ENCODE results near the gene OR2AP1. TPM values are rescaled to one million over a fixed set of nuclear protein-coding genes. Genes with fewer than 3 reads are reported as not detected.
"Not testable (repeated sequence)": the region's sequence is repeated elsewhere in the genome, so short reads cannot be mapped to it uniquely, and the experiment has no call there.

The OR2AP1 gene
- not detected for total RNA-seq (ENCODE audit: unreplicated experiment)
- long read RNA-seq, result 0 reads

DNA sequence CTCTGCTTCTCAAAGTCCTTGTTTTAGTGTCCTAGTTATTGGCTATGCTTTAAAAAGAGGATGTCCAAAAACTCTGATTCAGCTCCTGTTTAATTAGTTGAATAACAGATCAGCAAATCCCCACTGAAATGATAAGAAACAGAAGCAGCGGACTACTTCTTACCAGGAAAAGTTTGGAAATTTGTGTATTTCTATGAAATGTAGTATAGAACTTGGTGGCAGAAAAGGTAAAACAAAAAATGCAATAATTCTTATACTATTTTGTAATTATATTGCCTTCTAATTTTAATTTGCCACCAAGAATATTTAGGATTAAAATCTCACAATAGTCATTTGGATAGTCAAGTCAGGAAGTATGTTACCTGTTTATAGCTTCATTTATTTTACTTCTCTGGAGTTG lies at the start of gene OR2AP1:
TSS of gene OR2AP1 (plus strand) at position 301 of the 400 bp plus-strand sequence. CDS start 1,947 bp downstream, outside the sequence.
- TF ChIP-seq, protein P1, sequence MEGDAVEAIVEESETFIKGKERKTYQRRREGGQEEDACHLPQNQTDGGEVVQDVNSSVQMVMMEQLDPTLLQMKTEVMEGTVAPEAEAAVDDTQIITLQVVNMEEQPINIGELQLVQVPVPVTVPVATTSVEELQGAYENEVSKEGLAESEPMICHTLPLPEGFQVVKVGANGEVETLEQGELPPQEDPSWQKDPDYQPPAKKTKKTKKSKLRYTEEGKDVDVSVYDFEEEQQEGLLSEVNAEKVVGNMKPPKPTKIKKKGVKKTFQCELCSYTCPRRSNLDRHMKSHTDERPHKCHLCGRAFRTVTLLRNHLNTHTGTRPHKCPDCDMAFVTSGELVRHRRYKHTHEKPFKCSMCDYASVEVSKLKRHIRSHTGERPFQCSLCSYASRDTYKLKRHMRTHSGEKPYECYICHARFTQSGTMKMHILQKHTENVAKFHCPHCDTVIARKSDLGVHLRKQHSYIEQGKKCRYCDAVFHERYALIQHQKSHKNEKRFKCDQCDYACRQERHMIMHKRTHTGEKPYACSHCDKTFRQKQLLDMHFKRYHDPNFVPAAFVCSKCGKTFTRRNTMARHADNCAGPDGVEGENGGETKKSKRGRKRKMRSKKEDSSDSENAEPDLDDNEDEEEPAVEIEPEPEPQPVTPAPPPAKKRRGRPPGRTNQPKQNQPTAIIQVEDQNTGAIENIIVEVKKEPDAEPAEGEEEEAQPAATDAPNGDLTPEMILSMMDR (IDR thresholded peaks at IDR 0.05; ENCODE audit: unreplicated experiment), result no peak
- Mint-ChIP-seq H3K4me3 (ENCODE audit: unreplicated experiment) (no peak within 1 kb of the TSS), H3K9me3 (ENCODE audit: unreplicated experiment) (peaks cover 19% of the 10 kb centered on the region), H3K27me3 (ENCODE audit: unreplicated experiment) (peaks cover 2% of the 10 kb centered on the region), H3K36me3 (ENCODE audit: low read depth, unreplicated experiment) (peaks cover 13% of the 10 kb centered on the region), H3K4me1 (ENCODE audit: unreplicated experiment) (no peaks in the 10 kb centered on the region), H3K27ac (ENCODE audit: unreplicated experiment) (no peak within 1 kb of the TSS)
- DNase-seq (ENCODE audit: low spot score), result no peak

DNA sequence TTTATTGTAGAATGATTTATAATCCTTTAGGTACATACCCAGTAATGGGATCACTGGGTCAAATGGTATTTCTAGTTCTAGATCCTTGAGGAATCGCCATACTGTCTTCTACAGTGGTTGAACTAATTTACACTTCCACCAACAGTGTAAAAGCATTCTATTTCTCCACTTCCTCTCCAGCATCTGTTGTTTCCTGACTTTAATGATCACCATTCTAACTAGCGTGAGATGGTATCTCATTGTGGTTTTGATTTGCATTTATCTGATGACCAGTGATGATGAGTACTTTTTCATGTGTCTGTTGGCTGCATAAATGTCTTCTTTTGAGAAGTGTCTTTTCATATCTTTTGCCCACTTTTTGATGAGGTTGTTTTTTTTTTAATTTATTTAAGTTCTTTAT lies 24.0 kb upstream of the OR2AP1 start:
- not testable (repeated sequence) for DNase-seq (ENCODE audit: low spot score); H3K4me1 Mint-ChIP-seq (ENCODE audit: unreplicated experiment); H3K9me3 Mint-ChIP-seq (ENCODE audit: unreplicated experiment); H3K4me3 Mint-ChIP-seq (ENCODE audit: unreplicated experiment); H3K36me3 Mint-ChIP-seq (ENCODE audit: low read depth, unreplicated experiment); H3K27ac Mint-ChIP-seq (ENCODE audit: unreplicated experiment); H3K27me3 Mint-ChIP-seq (ENCODE audit: unreplicated experiment)

DNA sequence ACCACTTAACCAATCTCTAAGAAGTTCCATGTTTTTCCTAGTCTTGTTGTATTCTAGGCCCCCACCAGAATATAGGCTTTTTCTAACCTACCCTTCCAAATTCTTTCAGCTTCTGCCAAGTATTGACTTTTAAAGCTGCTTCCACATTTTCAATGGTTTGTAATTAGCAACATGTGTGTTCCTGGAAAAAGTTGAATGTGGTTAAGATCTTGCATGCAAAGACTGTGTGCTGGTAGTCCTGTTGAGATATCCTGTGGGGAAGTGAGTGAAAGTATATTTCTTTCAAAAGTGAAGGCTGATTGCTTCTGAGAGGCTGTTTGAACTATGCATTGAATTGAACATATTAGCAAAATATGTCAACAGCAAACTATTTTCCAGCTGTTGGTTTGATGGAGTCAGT lies 23.5 kb upstream of the OR2AP1 start:
- Mint-ChIP-seq H3K27ac (ENCODE audit: unreplicated experiment) (no peak overlapping the region), H3K4me3 (ENCODE audit: unreplicated experiment) (no peak overlapping the region), H3K9me3 (ENCODE audit: unreplicated experiment) (no peaks in the 10 kb centered on the region), H3K27me3 (ENCODE audit: unreplicated experiment) (peaks cover 2% of the 10 kb centered on the region), H3K36me3 (ENCODE audit: low read depth, unreplicated experiment) (peaks cover 8% of the 10 kb centered on the region), H3K4me1 (ENCODE audit: unreplicated experiment) (no peaks in the 10 kb centered on the region)
- TF ChIP-seq, protein P1 (IDR thresholded peaks at IDR 0.05; ENCODE audit: unreplicated experiment), result no peak
- DNase-seq (ENCODE audit: low spot score), result no peak

DNA sequence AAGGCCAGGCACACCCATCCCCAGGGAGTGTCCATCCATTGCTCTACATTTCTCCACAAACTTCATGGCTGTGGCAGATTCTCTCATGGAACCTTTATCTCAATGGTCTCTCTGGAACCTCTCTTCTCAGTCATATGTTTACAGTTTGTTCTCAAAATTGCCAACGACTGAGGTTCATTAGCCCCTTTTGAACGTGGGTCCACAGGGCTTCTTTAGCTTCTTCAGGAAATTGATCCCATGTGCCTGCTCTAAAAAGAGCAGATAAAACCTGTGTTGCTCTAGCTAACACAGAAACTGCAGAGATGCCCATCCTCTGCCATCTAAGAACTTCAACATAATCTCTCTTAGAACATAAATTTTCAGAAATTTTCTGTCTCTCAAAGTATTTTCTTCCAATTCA lies 23.0 kb upstream of the OR2AP1 start, which contains the start of gene OR6C4:
TSS of gene OR6C4 (plus strand) at position 301 of the 400 bp plus-strand sequence. CDS start 1,625 bp downstream, outside the sequence.
- TF ChIP-seq, protein P1 (IDR thresholded peaks at IDR 0.05; ENCODE audit: unreplicated experiment), result no peak
- DNase-seq (ENCODE audit: low spot score), result no peak
- H3K27ac Mint-ChIP-seq (ENCODE audit: unreplicated experiment), result no peak within 1 kb of the TSS
- peaks cover 8% of the 10 kb centered on the region for H3K36me3 Mint-ChIP-seq (ENCODE audit: low read depth, unreplicated experiment)
- H3K27me3 Mint-ChIP-seq (ENCODE audit: unreplicated experiment), result peaks cover 2% of the 10 kb centered on the region
- H3K4me1 Mint-ChIP-seq (ENCODE audit: unreplicated experiment), result no peaks in the 10 kb centered on the region
- H3K4me3 Mint-ChIP-seq (ENCODE audit: unreplicated experiment), result no peak within 1 kb of the TSS
- no peaks in the 10 kb centered on the region for H3K9me3 Mint-ChIP-seq (ENCODE audit: unreplicated experiment)

DNA sequence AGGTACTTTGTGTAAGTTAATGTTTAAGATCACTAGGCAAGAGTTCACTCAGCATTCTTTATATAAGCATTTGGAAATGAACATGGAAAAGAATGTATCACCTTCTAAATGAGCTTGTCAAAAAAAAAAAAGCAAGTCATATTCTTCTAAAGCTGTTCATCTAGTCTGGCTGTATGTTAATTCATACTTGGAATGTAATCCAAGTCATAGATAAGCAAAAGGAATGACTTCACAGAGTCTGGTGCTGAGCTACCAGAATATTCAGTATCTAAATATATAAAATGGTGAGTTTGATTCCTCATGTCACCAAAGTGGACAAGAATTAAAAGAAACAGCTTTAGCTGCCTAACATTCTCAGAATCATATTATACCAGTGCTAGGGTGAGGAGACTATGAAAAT lies 18.0 kb upstream of the OR2AP1 start:
- no peak for DNase-seq (ENCODE audit: low spot score)
- H3K4me1 Mint-ChIP-seq (ENCODE audit: unreplicated experiment), result no peaks in the 10 kb centered on the region
- peaks cover 2% of the 10 kb centered on the region for H3K27me3 Mint-ChIP-seq (ENCODE audit: unreplicated experiment)
- H3K4me3 Mint-ChIP-seq (ENCODE audit: unreplicated experiment), result no peak overlapping the region
- no peak overlapping the region for H3K27ac Mint-ChIP-seq (ENCODE audit: unreplicated experiment)
- no peaks in the 10 kb centered on the region for H3K36me3 Mint-ChIP-seq (ENCODE audit: low read depth, unreplicated experiment)
- no peaks in the 10 kb centered on the region for H3K9me3 Mint-ChIP-seq (ENCODE audit: unreplicated experiment)
- TF ChIP-seq, protein P1 (IDR thresholded peaks at IDR 0.05; ENCODE audit: unreplicated experiment), result no peak

DNA sequence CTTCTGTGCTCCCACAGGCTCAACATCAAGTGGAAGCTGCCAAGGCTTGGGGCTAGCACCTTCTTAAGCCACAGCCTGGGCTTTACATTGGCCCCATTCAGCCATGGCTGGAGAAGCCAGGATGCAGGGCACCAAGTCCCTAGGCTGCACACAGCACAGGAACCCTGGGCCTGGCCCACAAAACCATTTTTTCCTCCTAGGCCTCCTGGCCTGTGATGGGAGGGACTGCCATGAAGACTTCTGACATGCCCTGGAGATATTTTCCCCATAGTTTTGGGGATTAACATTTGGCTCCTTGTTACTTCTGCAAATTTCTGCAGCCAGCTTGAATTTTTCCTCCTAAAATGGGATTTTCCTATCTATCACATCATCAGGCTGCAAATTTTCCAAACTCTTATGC lies 2.2 kb upstream of the OR2AP1 start:
- peaks cover 19% of the 10 kb centered on the region for H3K9me3 Mint-ChIP-seq (ENCODE audit: unreplicated experiment)
- peaks cover 13% of the 10 kb centered on the region for H3K36me3 Mint-ChIP-seq (ENCODE audit: low read depth, unreplicated experiment)
- not testable (repeated sequence) for H3K4me1 Mint-ChIP-seq (ENCODE audit: unreplicated experiment)

DNA sequence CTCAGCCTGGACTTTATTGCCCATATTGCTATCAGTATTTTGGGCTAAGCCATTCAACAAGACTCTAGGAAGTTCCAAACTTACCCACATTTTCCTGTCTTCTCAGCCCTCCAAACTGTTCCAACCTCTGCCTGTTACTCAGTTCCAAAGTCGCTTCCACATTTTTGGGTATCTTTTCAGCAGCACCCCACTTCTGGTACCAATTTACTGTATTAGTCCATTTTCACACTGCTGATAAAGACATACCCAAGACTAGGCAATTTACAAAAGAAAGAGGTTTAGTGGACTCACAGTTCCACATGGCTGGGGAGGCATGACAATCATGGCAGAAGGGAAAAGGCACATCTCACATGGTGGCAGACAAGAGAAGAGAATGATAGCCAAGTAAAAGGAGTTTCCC lies 1.6 kb upstream of the OR2AP1 start:
- H3K4me3 Mint-ChIP-seq (ENCODE audit: unreplicated experiment); DNase-seq (ENCODE audit: low spot score); H3K4me1 Mint-ChIP-seq (ENCODE audit: unreplicated experiment); H3K27me3 Mint-ChIP-seq (ENCODE audit: unreplicated experiment); H3K27ac Mint-ChIP-seq (ENCODE audit: unreplicated experiment): not testable (repeated sequence)
- Mint-ChIP-seq H3K9me3 (ENCODE audit: unreplicated experiment) (peaks cover 19% of the 10 kb centered on the region), H3K36me3 (ENCODE audit: low read depth, unreplicated experiment) (peaks cover 13% of the 10 kb centered on the region)

More for the DNA sequence above, 2.2 kb upstream of the OR2AP1 start:
- H3K4me3 Mint-ChIP-seq (ENCODE audit: unreplicated experiment); H3K27ac Mint-ChIP-seq (ENCODE audit: unreplicated experiment); DNase-seq (ENCODE audit: low spot score); H3K27me3 Mint-ChIP-seq (ENCODE audit: unreplicated experiment): not testable (repeated sequence)

All from endothelial cell (in vitro differentiated cells).